ENCODE measurements around the gene OR52I2. TPM values are rescaled to one million over a fixed set of nuclear protein-coding genes. Genes with fewer than 3 reads are reported as not detected.

OR52I2 gene
- total and polyA plus RNA-seq, 2 donors (not counting 1 experiment from before 2014, with no cell fraction given): not detected

GRCh38 chr11:4607781-4608666 is 26.5 kb downstream of the OR52I2 start, which contains the start of gene TRIM68:
TSS of gene TRIM68 (minus strand) at chr11:4608231. CDS start at chr11:4605504, 2,727 bp downstream.
- Histone ChIP-seq H2AFZ (ENCODE audit: insufficient read depth, low read depth, low read length, poor library complexity, severe bottlenecking) (peak within 1 kb of the TSS; percentile 100), H3K9me3 (ENCODE audit: control extremely low read depth in 1 of 3, control insufficient read depth in 2 of 3, insufficient read depth in 1 of 3, low read length in 2 of 3) (no peaks in the 10 kb centered on the region), H3K4me1 (ENCODE audit: control insufficient read depth in 2 of 2, insufficient read depth in 2 of 2, low read length in 2 of 2) (peaks cover 21 to 29% of the 10 kb centered on the region in 2 donors), H3K27me3 (replicated peaks in 1 of 4; ENCODE audit: control extremely low read depth in 1 of 4, control insufficient read depth in 3 of 4, insufficient read depth in 4 of 4, low read length in 3 of 4) (no peaks in the 10 kb centered on the region), H3K79me2 (ENCODE audit: control insufficient read depth, insufficient read depth, low read length) (peaks cover 5% of the 10 kb centered on the region), H4K20me1 (ENCODE audit: control insufficient read depth, insufficient read depth, low read length, poor library complexity, severe bottlenecking) (peaks cover 6% of the 10 kb centered on the region), H3K4me3 (ENCODE audit: control extremely low read depth in 1 of 5, extremely low read depth in 1 of 5, insufficient read depth in 1 of 5, low read depth in 2 of 5, low read length in 4 of 5) (peak within 1 kb of the TSS; percentile 65 to 89 (median 79)), H3K27ac (ENCODE audit: low read length in 2 of 2) (peak within 1 kb of the TSS; percentile 72 to 93), H3K36me3 (replicated peaks in 1 of 2; ENCODE audit: control extremely low read depth in 1 of 2, control insufficient read depth in 1 of 2, extremely low read depth in 1 of 2, insufficient read depth in 2 of 2, low read length in 1 of 2) (peaks cover 0 to 14% of the 10 kb centered on the region in 2 experiments), H3K9ac (ENCODE audit: low read length) (peak within 1 kb of the TSS; percentile 90), H3K4me2 (replicated peaks; ENCODE audit: low read depth, low read length, poor library complexity, severe bottlenecking) (peak within 1 kb of the TSS; percentile 84)
- ATAC-seq (ENCODE audit: low read depth): peak; percentile 99
- intact Hi-C loops (cut with micrococcal nuclease): loop anchor here (1.0 to 10.0 kb wide), 2 partner anchors 215 to 1627 kb away; partner anchors contain the start of genes CNGA4, FHIP1B and TRIM21
- no peak for TF ChIP-seq CTCF (IDR thresholded peaks at IDR 0.05)
- TF ChIP-seq EZH2 (IDR thresholded peaks at IDR 0.05; ENCODE audit: borderline replicate concordance, insufficient read depth, low read depth, low read length, poor library complexity, severe bottlenecking): no peak
- peak; percentile 93 for DNase-seq
- ChIA-PET POLR2A (no interaction called here), CTCF (interaction anchor here (1.0 to 1.1 kb wide), 2 partner anchors 28 to 421 kb away, joined by 3 read pairs; no protein-coding TSS in a partner anchor)
- H3K9me3 Mint-ChIP-seq (ENCODE audit: insufficient read depth): peaks cover 3% of the 10 kb centered on the region
- H3K27me3 Mint-ChIP-seq: no peaks in the 10 kb centered on the region
- 5% methylated on average over 41 of the region's 43 CpGs for WGBS (ENCODE audit: insufficient coverage)
- H3K4me1 Mint-ChIP-seq: peaks cover 45% of the 10 kb centered on the region
- H3K4me3 Mint-ChIP-seq: peak within 1 kb of the TSS; percentile 97
- H3K27ac Mint-ChIP-seq: peak within 1 kb of the TSS; percentile 94
